Stimulated activated CD8-positive, alpha-beta memory T cell treated with anti-CD3 and anti-CD28 coated beads, Interleukin-15, amount 100 ng/mL, for 24 hours (primary cell): ENCODE data around the gene PTBP2.
"Not testable (repeated sequence)": the region's sequence is repeated elsewhere in the genome, so short reads cannot be mapped to it uniquely, and the experiment has no call there.

Experiments
- DNase-seq: peaks from one replicate; pipeline ENCODE4 v3.0.0-alpha.2; 2020; ENCODE audit warnings: low read depth

Gene PTBP2

GRCh38 chr1:96741335-96741734 is 19.8 kb downstream of the PTBP2 start:
- DNase-seq: no peak

GRCh38 chr1:96746440-96747420 is 25.1 kb downstream of the PTBP2 start:
- DNase-seq: no peak

- DNase-seq: no peak
Observed at GRCh38 chr1:96747565-96747964, 26.0 kb downstream of the PTBP2 start.

GRCh38 chr1:96748078-96748477 is 26.5 kb downstream of the PTBP2 start:
- DNase-seq: no peak

GRCh38 chr1:96749618-96750017 is 28.0 kb downstream of the PTBP2 start:
- DNase-seq: no peak

- DNase-seq: no peak
Observed at GRCh38 chr1:96752394-96752793, 30.8 kb downstream of the PTBP2 start.

GRCh38 chr1:96756789-96757188 is 35.2 kb downstream of the PTBP2 start:
- DNase-seq: no peak

GRCh38 chr1:96762586-96762985 is 41.0 kb downstream of the PTBP2 start:
- DNase-seq: not testable (repeated sequence)

- DNase-seq: no peak
Observed at GRCh38 chr1:96763514-96763913, 41.9 kb downstream of the PTBP2 start.

- no peak for DNase-seq
Observed at GRCh38 chr1:96764469-96764868, 42.9 kb downstream of the PTBP2 start.

GRCh38 chr1:96771847-96772246 is 50.3 kb downstream of the PTBP2 start:
- no peak for DNase-seq

GRCh38 chr1:96772349-96772748 is 50.8 kb downstream of the PTBP2 start:
- DNase-seq: no peak

- DNase-seq: no peak
Observed at GRCh38 chr1:96772972-96773371, 51.4 kb downstream of the PTBP2 start.

GRCh38 chr1:96782206-96782605 is 60.6 kb downstream of the PTBP2 start:
- DNase-seq: no peak

GRCh38 chr1:96782856-96783255 is 61.3 kb downstream of the PTBP2 start:
- no peak for DNase-seq

- DNase-seq: no peak
Observed at GRCh38 chr1:96790599-96790998, 69.0 kb downstream of the PTBP2 start.

GRCh38 chr1:96792220-96792619 is 70.6 kb downstream of the PTBP2 start:
- no peak for DNase-seq

- not testable (repeated sequence) for DNase-seq
Observed at GRCh38 chr1:96801696-96802095, 80.1 kb downstream of the PTBP2 start.

GRCh38 chr1:96804648-96805047 is 83.1 kb downstream of the PTBP2 start:
- DNase-seq: no peak

- no peak for DNase-seq
Observed at GRCh38 chr1:96808191-96808590, 86.6 kb downstream of the PTBP2 start.

GRCh38 chr1:96815914-96816313 is 94.3 kb downstream of the PTBP2 start:
- no peak for DNase-seq

GRCh38 chr1:96820107-96820506 is 98.5 kb downstream of the PTBP2 start:
- DNase-seq: no peak

- no peak for DNase-seq
Observed at GRCh38 chr1:96820671-96821070, 99.1 kb downstream of the PTBP2 start.

- no peak for DNase-seq
Observed at GRCh38 chr1:96825231-96825630, 103.6 kb downstream of the PTBP2 start.
